AG09309 (cell line): ENCODE measurements around the gene EXOC4.

Source experiments
- DNase-seq: peaks from one replicate; pipeline ENCODE4 v3.0.0-alpha.2; 2010; ENCODE audit warnings: low read depth
- H3K4me3 ChIP-seq: 2 replicates; pipeline ENCODE4 v1.5.1; 2011; ENCODE audit warnings: mild to moderate bottlenecking, low read depth, low read length, moderate library complexity; ENCODE audit not compliant: control insufficient read depth
- TF ChIP-seq, protein P1 (sequence below): IDR thresholded peaks from 2 replicates; pipeline ENCODE4 v1.5.1; 2011; ENCODE audit warnings: mild to moderate bottlenecking, low read depth, low read length, inconsistent platforms; ENCODE audit not compliant: insufficient read depth, control insufficient read depth; ENCODE audit errors: missing control alignments

The EXOC4 gene

DNA sequence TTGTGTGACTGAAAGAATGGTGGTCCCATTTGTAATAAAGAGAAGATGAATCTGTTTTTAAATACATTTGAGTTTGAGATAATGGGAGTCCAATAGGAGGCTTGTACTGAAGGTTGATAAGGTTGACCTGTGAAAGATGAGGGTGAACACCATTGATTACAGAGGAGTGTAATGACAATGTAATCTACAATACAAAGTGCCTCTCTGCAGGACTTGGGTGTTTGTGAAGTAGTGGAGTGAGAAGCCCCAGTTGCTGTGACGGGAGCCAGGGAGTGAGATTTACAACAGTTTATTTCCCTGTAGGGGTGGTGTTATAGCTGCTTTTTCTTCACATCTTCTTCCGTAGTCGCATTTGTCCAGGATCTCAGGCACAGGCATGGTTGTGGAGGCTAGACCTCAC, 189.9 kb downstream of the EXOC4 start:
- DNase-seq, result no peak
- no peak overlapping the region for H3K4me3 ChIP-seq

DNA sequence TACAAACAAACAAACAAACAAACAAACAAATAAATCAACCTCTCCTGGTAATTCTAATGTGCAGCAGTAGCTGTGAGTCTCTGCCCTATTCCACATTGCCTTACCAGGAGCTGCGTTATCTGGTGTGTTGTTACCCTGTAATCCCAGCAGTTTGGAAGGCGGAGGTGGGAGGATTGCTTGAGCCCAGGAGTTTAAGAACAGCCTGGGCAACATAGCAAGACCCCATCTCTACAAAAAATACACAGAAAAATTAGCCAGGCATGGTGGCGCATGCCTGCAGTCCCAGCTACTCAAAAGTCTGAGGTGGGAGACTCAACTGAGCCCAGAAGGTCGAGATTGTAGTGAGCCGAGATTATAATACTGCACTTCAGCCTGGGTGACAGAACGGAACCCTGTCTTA, 192.7 kb downstream of the EXOC4 start:
- TF ChIP-seq, protein P1, sequence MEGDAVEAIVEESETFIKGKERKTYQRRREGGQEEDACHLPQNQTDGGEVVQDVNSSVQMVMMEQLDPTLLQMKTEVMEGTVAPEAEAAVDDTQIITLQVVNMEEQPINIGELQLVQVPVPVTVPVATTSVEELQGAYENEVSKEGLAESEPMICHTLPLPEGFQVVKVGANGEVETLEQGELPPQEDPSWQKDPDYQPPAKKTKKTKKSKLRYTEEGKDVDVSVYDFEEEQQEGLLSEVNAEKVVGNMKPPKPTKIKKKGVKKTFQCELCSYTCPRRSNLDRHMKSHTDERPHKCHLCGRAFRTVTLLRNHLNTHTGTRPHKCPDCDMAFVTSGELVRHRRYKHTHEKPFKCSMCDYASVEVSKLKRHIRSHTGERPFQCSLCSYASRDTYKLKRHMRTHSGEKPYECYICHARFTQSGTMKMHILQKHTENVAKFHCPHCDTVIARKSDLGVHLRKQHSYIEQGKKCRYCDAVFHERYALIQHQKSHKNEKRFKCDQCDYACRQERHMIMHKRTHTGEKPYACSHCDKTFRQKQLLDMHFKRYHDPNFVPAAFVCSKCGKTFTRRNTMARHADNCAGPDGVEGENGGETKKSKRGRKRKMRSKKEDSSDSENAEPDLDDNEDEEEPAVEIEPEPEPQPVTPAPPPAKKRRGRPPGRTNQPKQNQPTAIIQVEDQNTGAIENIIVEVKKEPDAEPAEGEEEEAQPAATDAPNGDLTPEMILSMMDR, result no peak
- H3K4me3 ChIP-seq, result no peak overlapping the region
- DNase-seq, result no peak

More for the DNA sequence above, 189.9 kb downstream of the EXOC4 start:
- TF ChIP-seq, protein P1, result no peak

DNA sequence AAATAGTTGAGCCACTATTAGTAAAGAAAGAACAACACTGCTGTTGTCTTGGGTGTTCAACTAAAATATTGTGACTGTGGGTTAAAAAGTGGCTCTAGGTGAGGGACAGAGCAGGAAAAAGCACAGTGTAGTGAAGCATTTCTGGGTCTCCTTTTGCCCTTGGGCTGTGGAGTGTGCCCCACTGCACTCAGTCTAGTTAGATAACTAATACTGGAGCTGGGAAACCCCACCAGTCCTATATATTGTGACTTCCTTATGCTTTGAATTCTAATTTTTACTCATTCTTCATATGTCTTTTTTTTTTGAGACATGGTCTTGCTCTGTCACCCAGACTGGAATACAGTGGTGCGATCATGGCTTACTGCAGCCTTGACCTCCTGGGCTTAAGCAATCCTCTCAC, 195.1 kb downstream of the EXOC4 start:
- H3K4me3 ChIP-seq, result no peak overlapping the region
- no peak for DNase-seq
- TF ChIP-seq, protein P1, result no peak

DNA sequence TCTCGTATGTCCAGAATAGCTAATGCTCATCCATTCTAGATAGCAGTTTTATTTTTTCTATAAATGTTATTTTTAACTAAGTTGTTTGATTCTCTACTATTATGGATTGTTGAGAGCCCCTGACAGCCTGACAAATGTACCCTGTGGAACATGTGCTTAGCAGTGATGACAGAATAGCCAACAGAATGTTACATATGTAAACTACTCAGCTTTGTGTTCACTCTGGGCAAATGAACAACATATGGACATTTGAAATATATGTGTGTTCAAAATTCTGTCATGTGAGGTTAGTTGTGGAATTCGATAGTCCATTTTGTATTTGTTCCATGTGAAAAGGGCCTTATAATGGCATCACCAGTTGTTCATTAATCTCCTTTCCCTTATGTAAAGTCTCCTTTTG, 199.7 kb downstream of the EXOC4 start:
- TF ChIP-seq, protein P1, result no peak
- no peak overlapping the region for H3K4me3 ChIP-seq
- no peak for DNase-seq

DNA sequence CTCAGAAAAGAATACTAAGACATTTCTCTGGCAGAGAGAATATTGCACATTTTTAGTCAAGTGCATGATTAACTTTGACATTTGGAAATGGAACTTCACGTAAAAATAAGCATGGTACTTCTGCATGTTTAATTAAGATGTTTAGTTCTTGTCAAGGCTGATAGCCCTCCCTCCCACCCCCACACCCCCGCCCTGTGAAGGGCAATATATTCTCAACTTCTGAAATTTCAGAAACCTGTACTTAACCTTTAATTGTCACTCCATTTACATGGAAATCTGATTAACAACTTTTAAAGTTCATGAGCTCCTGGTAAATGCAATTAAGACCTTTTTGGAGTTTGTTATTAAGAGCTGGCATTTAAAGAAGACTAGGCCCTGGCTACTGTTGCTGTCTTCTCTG, 205.8 kb downstream of the EXOC4 start:
- no peak for DNase-seq
- TF ChIP-seq, protein P1, result no peak
- no peak overlapping the region for H3K4me3 ChIP-seq

DNA sequence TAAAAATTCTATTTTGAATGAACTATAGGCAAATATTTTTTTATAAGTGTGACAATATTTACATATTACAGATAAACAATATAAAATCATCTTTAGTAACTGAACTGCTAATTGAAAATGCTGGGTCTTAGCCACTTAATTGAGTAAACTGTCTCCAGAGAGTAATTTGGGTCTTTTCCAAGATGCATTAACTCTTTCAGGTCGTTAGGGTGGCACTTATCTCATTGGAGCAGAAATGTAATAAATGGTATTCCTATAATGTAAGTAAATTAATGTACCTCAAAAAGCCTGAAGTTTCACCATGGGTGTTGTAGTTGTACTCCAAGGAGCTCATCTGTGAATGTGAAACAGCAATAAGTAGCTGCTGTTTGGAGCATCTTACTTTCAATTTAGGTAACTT, 208.5 kb downstream of the EXOC4 start:
- TF ChIP-seq, protein P1, result no peak
- no peak for DNase-seq

DNA sequence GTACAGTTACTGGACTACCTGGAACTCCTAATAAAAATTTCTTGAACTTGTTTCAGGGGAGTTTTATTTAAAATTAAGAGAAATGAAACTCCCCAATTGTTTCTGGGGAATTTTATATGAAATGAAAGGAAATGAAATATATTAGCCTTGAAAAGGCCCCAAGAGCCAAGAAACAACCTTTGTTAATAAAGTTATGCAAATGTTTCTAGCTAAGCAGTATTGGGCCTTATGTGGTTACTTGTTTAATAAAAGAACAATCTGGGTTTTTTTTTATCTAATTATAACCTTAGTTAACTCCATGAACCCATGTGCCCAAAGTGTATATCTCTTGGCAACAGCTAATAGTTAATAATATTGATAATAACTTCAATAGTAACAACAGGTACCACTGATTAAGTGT, 222.8 kb downstream of the EXOC4 start:
- TF ChIP-seq, protein P1, result no peak
- DNase-seq, result no peak
- H3K4me3 ChIP-seq, result no peak overlapping the region

More for the DNA sequence above, 208.5 kb downstream of the EXOC4 start:
- H3K4me3 ChIP-seq, result no peak overlapping the region
